ENCODE data around the gene MLST8. TPM values are rescaled to one million over a fixed set of nuclear protein-coding genes. Genes with fewer than 3 reads are reported as not detected.

The MLST8 gene
- total RNA-seq, 2 experiments from 2014 or later = 22.9 to 26.4 TPM

DNA sequence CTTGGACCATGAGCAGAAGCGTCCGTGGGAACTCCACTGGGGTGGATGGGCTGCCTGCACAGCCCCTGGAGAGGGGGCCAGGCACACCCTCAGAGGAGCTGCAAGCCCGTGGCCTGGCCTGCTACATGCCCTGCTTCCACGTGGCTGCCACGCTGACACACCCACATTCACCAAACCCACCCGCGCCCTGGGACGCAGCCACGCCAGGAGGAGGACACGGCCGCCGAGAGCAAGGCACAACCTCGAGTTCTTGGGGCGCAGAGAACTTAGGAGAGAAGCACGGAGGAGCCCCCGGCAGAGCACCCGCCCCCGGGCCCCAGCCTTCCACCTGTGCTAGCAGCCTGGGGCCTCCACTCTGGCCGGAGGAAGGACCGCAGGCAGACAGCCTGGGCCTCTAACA, 27.7 kb upstream of the MLST8 start:
- TF ChIP-seq, protein P1, sequence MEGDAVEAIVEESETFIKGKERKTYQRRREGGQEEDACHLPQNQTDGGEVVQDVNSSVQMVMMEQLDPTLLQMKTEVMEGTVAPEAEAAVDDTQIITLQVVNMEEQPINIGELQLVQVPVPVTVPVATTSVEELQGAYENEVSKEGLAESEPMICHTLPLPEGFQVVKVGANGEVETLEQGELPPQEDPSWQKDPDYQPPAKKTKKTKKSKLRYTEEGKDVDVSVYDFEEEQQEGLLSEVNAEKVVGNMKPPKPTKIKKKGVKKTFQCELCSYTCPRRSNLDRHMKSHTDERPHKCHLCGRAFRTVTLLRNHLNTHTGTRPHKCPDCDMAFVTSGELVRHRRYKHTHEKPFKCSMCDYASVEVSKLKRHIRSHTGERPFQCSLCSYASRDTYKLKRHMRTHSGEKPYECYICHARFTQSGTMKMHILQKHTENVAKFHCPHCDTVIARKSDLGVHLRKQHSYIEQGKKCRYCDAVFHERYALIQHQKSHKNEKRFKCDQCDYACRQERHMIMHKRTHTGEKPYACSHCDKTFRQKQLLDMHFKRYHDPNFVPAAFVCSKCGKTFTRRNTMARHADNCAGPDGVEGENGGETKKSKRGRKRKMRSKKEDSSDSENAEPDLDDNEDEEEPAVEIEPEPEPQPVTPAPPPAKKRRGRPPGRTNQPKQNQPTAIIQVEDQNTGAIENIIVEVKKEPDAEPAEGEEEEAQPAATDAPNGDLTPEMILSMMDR (IDR thresholded peaks at IDR 0.05) = no peak
- Histone ChIP-seq H3K4me1 (ENCODE audit: insufficient read depth, low read length) (no peaks in the 10 kb centered on the region), H3K4me3 (ENCODE audit: low read length) (no peak overlapping the region), H3K27ac (ENCODE audit: low read depth in 1 of 2, low read length in 2 of 2) (no peak overlapping the region), H3K9me3 (ENCODE audit: control insufficient read depth in 1 of 2, insufficient read depth in 1 of 2, low read length in 2 of 2) (no peaks in the 10 kb centered on the region), H3K27me3 (ENCODE audit: control insufficient read depth in 1 of 2, insufficient read depth in 2 of 2, low read length in 2 of 2) (no peaks in the 10 kb centered on the region), H3K36me3 (ENCODE audit: insufficient read depth, low read length) (peaks cover 30% of the 10 kb centered on the region)
- Mint-ChIP-seq H3K36me3 (ENCODE audit: low read depth) (peaks cover 9% of the 10 kb centered on the region), H3K27me3 (no peaks in the 10 kb centered on the region), H3K4me3 (no peak overlapping the region), H3K9me3 (no peaks in the 10 kb centered on the region), H3K27ac (no peak overlapping the region), H3K4me1 (ENCODE audit: low read depth) (no peaks in the 10 kb centered on the region)
- DNase-seq (no peak), ATAC-seq (ENCODE audit: poor library complexity) (no peak)
- ChIA-PET CTCF (no interaction called here), POLR2A (no interaction called here)
- intact Hi-C loops (cut with DNase I, micrococcal nuclease) = no loop called here

DNA sequence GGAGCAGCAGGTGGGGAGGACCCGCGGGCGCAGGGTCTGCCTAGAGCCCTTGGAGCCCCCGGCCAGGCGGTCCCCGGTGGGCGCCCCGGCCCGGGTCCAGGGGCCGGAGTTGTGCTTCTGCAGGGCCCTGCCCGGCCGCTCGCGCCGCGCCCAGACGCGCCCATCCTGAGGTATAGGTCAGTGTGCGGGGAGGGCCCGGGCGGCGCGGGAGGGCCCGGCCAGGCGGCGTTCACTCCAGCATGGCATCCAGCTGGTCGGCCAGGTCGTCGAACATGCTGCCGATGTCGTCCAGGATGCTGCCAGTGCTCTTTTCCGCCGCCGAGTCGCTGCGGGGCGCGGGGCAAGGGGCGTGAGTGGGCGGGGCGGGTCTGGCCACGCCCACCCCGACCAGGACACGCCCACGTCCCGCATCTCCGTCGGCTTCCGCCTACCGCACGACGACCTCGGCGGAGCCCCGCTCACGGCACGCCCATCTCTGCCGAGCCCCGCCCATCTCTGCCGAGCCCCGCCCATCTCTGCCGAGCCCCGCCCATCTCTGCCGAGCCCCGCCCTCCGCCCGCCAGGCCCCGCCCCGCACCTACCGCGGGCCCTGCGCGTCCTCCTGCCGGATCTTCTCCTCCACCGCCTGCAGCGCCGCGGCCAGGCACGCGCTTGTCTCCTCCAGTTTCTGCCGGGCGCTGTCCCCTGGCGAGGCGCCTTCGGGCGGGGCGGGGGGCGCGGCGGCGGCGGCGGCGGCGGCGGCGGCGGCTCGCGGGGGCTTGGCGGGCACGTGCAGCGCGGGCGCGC, 26.7 kb upstream of the MLST8 start:
- H3K36me3 Mint-ChIP-seq (ENCODE audit: low read depth) = peaks cover 9% of the 10 kb centered on the region
- no peaks in the 10 kb centered on the region for H3K27me3 ChIP-seq (ENCODE audit: control insufficient read depth in 1 of 2, insufficient read depth in 2 of 2, low read length in 2 of 2)
- intact Hi-C loops (cut with DNase I, micrococcal nuclease) = no loop called here
- no peak overlapping the region for H3K4me3 ChIP-seq (ENCODE audit: low read length)
- no peak overlapping the region for H3K27ac Mint-ChIP-seq
- H3K36me3 ChIP-seq (ENCODE audit: insufficient read depth, low read length) = peaks cover 27% of the 10 kb centered on the region
- no peak overlapping the region for H3K4me3 Mint-ChIP-seq
- ATAC-seq (ENCODE audit: poor library complexity) = peak; percentile 90
- TF ChIP-seq, protein P1 (IDR thresholded peaks at IDR 0.05) = no peak
- H3K4me1 ChIP-seq (ENCODE audit: insufficient read depth, low read length) = no peaks in the 10 kb centered on the region
- H3K27ac ChIP-seq (ENCODE audit: low read depth in 1 of 2, low read length in 2 of 2) = no peak overlapping the region
- no peaks in the 10 kb centered on the region for H3K4me1 Mint-ChIP-seq (ENCODE audit: low read depth)
- ChIA-PET POLR2A (no interaction called here), CTCF (no interaction called here)
- no peaks in the 10 kb centered on the region for H3K27me3 Mint-ChIP-seq
- peak in 9 of 14 experiments; percentile 22 to 70 (median 39) for DNase-seq
- no peaks in the 10 kb centered on the region for H3K9me3 Mint-ChIP-seq
- H3K9me3 ChIP-seq (ENCODE audit: control insufficient read depth in 1 of 2, insufficient read depth in 1 of 2, low read length in 2 of 2) = no peaks in the 10 kb centered on the region

DNA sequence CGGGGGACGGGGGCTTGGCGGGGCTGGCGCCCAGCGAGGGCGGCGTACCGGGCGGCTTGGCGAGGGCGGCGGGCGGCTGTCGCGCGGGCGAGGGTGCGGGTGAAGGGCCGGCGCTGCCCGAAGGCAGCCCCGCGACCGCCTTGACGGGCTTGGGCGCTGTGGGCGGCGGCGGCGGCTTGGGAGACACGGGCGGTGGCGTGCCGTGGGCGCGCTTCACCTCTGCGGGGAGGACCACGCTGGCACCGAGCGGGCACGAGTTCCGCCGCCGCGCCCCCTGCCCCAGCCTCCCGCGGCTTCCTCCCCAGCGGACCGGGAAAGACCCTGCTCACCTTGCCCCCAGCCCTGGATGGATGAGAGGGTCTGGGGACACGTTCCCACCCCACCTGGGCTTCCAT, 26.1 kb upstream of the MLST8 start:
- Histone ChIP-seq H3K27ac (ENCODE audit: low read depth in 1 of 2, low read length in 2 of 2) (no peak overlapping the region), H3K36me3 (ENCODE audit: insufficient read depth, low read length) (peaks cover 23% of the 10 kb centered on the region), H3K9me3 (ENCODE audit: control insufficient read depth in 1 of 2, insufficient read depth in 1 of 2, low read length in 2 of 2) (no peaks in the 10 kb centered on the region), H3K4me3 (ENCODE audit: low read length) (no peak overlapping the region), H3K27me3 (ENCODE audit: control insufficient read depth in 1 of 2, insufficient read depth in 2 of 2, low read length in 2 of 2) (no peaks in the 10 kb centered on the region), H3K4me1 (ENCODE audit: insufficient read depth, low read length) (no peaks in the 10 kb centered on the region)
- peaks cover 6% of the 10 kb centered on the region for H3K36me3 Mint-ChIP-seq (ENCODE audit: low read depth)
- TF ChIP-seq, protein P1 (IDR thresholded peaks at IDR 0.05) = no peak
- ATAC-seq (ENCODE audit: poor library complexity) (no peak), DNase-seq (no peak)
- no peaks in the 10 kb centered on the region for H3K27me3 Mint-ChIP-seq
- ChIA-PET CTCF (no interaction called here), POLR2A (no interaction called here)
- no peaks in the 10 kb centered on the region for H3K9me3 Mint-ChIP-seq
- intact Hi-C loops (cut with DNase I, micrococcal nuclease) = no loop called here
- no peaks in the 10 kb centered on the region for H3K4me1 Mint-ChIP-seq (ENCODE audit: low read depth)
- no peak overlapping the region for H3K4me3 Mint-ChIP-seq
- no peak overlapping the region for H3K27ac Mint-ChIP-seq
